Esophagus squamous epithelium (tissue), 5 donors: ENCODE data around the gene CT45A3. TPM values are rescaled to one million over a fixed set of nuclear protein-coding genes. Genes with fewer than 3 reads are reported as not detected.
"Not testable (repeated sequence)": the region's sequence is repeated elsewhere in the genome, so short reads cannot be mapped to it uniquely, and the experiment has no call there.

Experiments
- DNase-seq: peaks from one replicate; lab custom pipeline; 2025; lab: John Stamatoyannopoulos, UW
- H3K27ac ChIP-seq, 4 donors: fragments of 200-600 bp; sonication (generic); one replicate each; pipeline ENCODE4 v1.5.1; 2016 to 2019; ENCODE audit warnings: mild to moderate bottlenecking in 1 of 4
- H3K27me3 ChIP-seq, 4 donors: fragments of 200-600 bp; sonication (generic); 1 replicate in 3 of 4; 2 replicates in 1 of 4; pipeline versions ENCODE4 v1.5.1 to v1.6.0; 2017 to 2021; ENCODE audit warnings: antibody characterized with exemption in 1 of 4
- H3K36me3 ChIP-seq, 3 donors: fragments of 200-600 bp; sonication (generic); one replicate each; pipeline ENCODE4 v1.5.1; 2016 to 2019
- H3K4me1 ChIP-seq, 3 donors: fragments of 200-600 bp; sonication (generic); one replicate each; pipeline ENCODE4 v1.5.1; 2017 to 2019
- H3K4me3 ChIP-seq, 4 donors: fragments of 200-600 bp; sonication (generic); 1 replicate in 3 of 4; 2 replicates in 1 of 4; pipeline ENCODE4 v1.5.1; 2016 to 2019; ENCODE audit warnings: mild to moderate bottlenecking in 2 of 4, moderate library complexity in 1 of 4
- H3K9me3 ChIP-seq, 3 donors: fragments of 200-600 bp; sonication (generic); one replicate each; pipeline ENCODE4 v1.5.1; 2016 to 2019
- CTCF ChIP-seq, 6 experiments: fragments of 450-650 bp in 4 of 6; fragments of 200-600 bp in 2 of 6; sonication (generic) in 2 of 6; IDR thresholded peaks; one replicate each; pipeline ENCODE4 v1.5.1; 2016 to 2019; ENCODE audit warnings: antibody characterized with exemption in 6 of 6, mild to moderate bottlenecking in 4 of 6, moderate library complexity in 4 of 6
- POLR2A ChIP-seq, 4 donors: fragments of 450-650 bp; IDR thresholded peaks; one replicate each; pipeline ENCODE4 v1.6.1; 2017; ENCODE audit warnings: antibody characterized with exemption in 4 of 4, mild to moderate bottlenecking in 4 of 4, moderate library complexity in 3 of 4
- WGBS, 2 donors: methylation state at CpG; one replicate each; pipeline ENCODE4 v1.1.5; 2018; 5-methylcytosine and 5-hydroxymethylcytosine counted together
- intact Hi-C: fragments of 100-400 bp; cut with DNase I; formaldehyde crosslinking; loops from one replicate; pipeline ENCODE4 v1.15.0; 2022
- small RNA-seq, 4 donors: library from RNA; depleted of rRNA; stranded (forward); fragments of <200 nt; gene quantifications; one replicate each; pipeline ENCODE3, GENCODE V24; 2016
- total RNA-seq, 4 donors: library from RNA; depleted of rRNA; stranded (reverse); fragments of >200 nt; gene quantifications; one replicate each; pipeline ENCODE4 v1.1.0, GENCODE V29; 2016
- donor health status: DM: yes; HTN: yes; CAD: no.

The CT45A3 gene
- total RNA-seq, 4 donors from 2014 or later: not detected

GRCh38 chrX:135713795-135714194 is 54.2 kb downstream of the CT45A3 start:
- WGBS, 2 donors: 89% methylated on average over 13 of the region's 20 CpGs; no CpG with 5 or more reads in 1 of the 2 donors
- Histone ChIP-seq H3K36me3 (no peaks in the 10 kb centered on the region), H3K4me3 (no peak overlapping the region), H3K27me3 (no peaks in the 10 kb centered on the region), H3K4me1 (no peaks in the 10 kb centered on the region), H3K9me3 (no peaks in the 10 kb centered on the region), H3K27ac (no peak overlapping the region)
- intact Hi-C loops: no loop called here
- no peak for TF ChIP-seq POLR2A (IDR thresholded peaks at IDR 0.05)
- no peak for TF ChIP-seq CTCF (IDR thresholded peaks at IDR 0.05)
- no peak for DNase-seq

DNA sequence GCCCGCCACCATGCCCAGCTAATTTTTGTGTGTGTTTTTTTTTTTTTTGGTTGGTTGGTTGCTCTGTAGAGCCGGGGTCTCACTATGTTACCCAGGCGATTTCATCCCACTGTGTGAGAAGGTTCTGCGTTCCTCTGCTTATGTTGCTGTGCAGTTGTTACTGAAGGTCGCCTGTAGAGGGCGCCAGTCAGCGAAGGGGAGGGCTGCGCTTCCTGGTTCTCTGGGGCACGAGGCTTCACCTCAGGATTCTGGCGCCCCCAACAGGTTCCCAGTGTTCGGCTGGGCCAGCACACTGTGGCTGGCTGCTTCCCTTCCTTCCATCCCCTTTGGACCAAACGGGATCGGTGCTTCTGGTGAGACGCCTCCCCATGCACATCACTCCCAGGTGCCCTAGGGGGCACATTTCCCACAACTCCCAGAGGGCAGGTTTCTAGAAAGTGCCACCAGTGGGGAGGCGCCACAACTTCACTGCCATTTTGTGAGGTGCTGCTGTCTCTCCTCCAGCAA is 54.8 kb downstream of the CT45A3 start, which contains the start of gene CT45A1:
Gene CT45A1 (plus strand): TSS at position 457 of the 507 bp plus-strand sequence. CDS start 5,302 bp downstream, outside the sequence.
- H3K9me3 ChIP-seq, H3K4me1 ChIP-seq, H3K36me3 ChIP-seq, H3K27me3 ChIP-seq, H3K4me3 ChIP-seq, DNase-seq, intact Hi-C loops, H3K27ac ChIP-seq: not testable (repeated sequence)
- WGBS, 2 donors: no CpG with 5 or more reads among the region's 15 CpGs

Small RNAs within 50 kb of the gene (small RNA-seq; reads per million reads assigned to genes)
- 0 reads per million in 4 donors for gene AC240442.1

Other genes with a start within 250 kb of the CT45A3 start
- 10 to 100 TPM in 1 of 4 donors, 1 to 10 TPM in 3; 4.3 to 14.9 (median 6.4) TPM for gene INTS6L, start 247.5 kb downstream of the CT45A3 start, total RNA-seq
- not detected for gene CT45A1, start 54.6 kb downstream of the CT45A3 start, total RNA-seq
- not detected for gene CT45A5, start 17.3 kb upstream of the CT45A3 start, total RNA-seq
- gene CT45A6, start 34.6 kb upstream of the CT45A3 start, total RNA-seq: not detected
- not detected for gene CT45A2, start 51.8 kb upstream of the CT45A3 start, total RNA-seq
- not detected for gene CT45A7, start 69.1 kb upstream of the CT45A3 start, total RNA-seq
- not detected for gene CT45A8, start 86.3 kb upstream of the CT45A3 start, total RNA-seq
- gene CT45A9, start 103.6 kb upstream of the CT45A3 start, total RNA-seq: not detected
- gene CT45A10, start 125.3 kb upstream of the CT45A3 start, total RNA-seq: not detected
- gene SAGE1, start 125.5 kb upstream of the CT45A3 start, total RNA-seq: not detected
- 10 to 100 TPM; 10.6 to 24.0 (median 18.2) TPM for gene MMGT1, start 205.8 kb upstream of the CT45A3 start, total RNA-seq
- 10 to 100 TPM; 12.8 to 22.0 (median 13.1) TPM for gene SLC9A6, start 217.2 kb upstream of the CT45A3 start, total RNA-seq